GM19043 (cell line): ENCODE measurements around the gene FUBP1.
"Not testable (repeated sequence)": the region's sequence is repeated elsewhere in the genome, so short reads cannot be mapped to it uniquely, and the experiment has no call there.

Experiments
- ATAC-seq: cut with Tn5 transposase; IDR thresholded peaks from one replicate; pipeline ENCODE4 v1.9.1; 2021; ENCODE audit warnings: low read depth; ENCODE audit not compliant: unreplicated experiment

FUBP1 gene

GRCh38 chr1:77978969-77979876 is at the start of gene FUBP1:
Gene FUBP1 (minus strand): TSS chr1:77979072. CDS start chr1:77979004, 68 bp downstream.
- peak; percentile 70 for ATAC-seq

- ATAC-seq: not testable (repeated sequence)
These were observed 42.3 kb upstream of the FUBP1 start for GRCh38 chr1:78021134-78021533.

GRCh38 chr1:78019024-78019423 is 40.2 kb upstream of the FUBP1 start:
- no peak for ATAC-seq

- no peak for ATAC-seq
These were observed 36.3 kb upstream of the FUBP1 start for GRCh38 chr1:78015148-78015547.

- no peak for ATAC-seq
These were observed 32.2 kb upstream of the FUBP1 start for GRCh38 chr1:78011050-78011449.

- no peak for ATAC-seq
These were observed 31.0 kb upstream of the FUBP1 start for GRCh38 chr1:78009836-78010235.

- no peak for ATAC-seq
These were observed 30.4 kb upstream of the FUBP1 start for GRCh38 chr1:78009276-78009675.

- no peak for ATAC-seq
These were observed 28.9 kb upstream of the FUBP1 start for GRCh38 chr1:78007677-78008341.

GRCh38 chr1:78006521-78006920 is 27.6 kb upstream of the FUBP1 start:
- no peak for ATAC-seq

- ATAC-seq: no peak
These were observed 26.9 kb upstream of the FUBP1 start for GRCh38 chr1:78005755-78006154.

GRCh38 chr1:78005448-78005722 is 26.5 kb upstream of the FUBP1 start:
- ATAC-seq: no peak

GRCh38 chr1:78004719-78005447 is 26.0 kb upstream of the FUBP1 start, which contains the start of gene DNAJB4:
Gene DNAJB4 (plus strand): TSS chr1:78004939. CDS start chr1:78005111, 172 bp downstream.
- ATAC-seq: peak; percentile 98

- peak; percentile 32 for ATAC-seq
These were observed 25.2 kb upstream of the FUBP1 start for GRCh38 chr1:78003882-78004718.

GRCh38 chr1:78003070-78003746 is 24.3 kb upstream of the FUBP1 start:
- ATAC-seq: no peak

GRCh38 chr1:78000536-78000935 is 21.7 kb upstream of the FUBP1 start:
- ATAC-seq: not testable (repeated sequence)

- no peak for ATAC-seq
These were observed 17.9 kb upstream of the FUBP1 start for GRCh38 chr1:77996734-77997133.

GRCh38 chr1:77994117-77994705 is 15.3 kb upstream of the FUBP1 start:
- ATAC-seq: no peak

- ATAC-seq: no peak
These were observed 12.8 kb upstream of the FUBP1 start for GRCh38 chr1:77991638-77992037.

- no peak for ATAC-seq
These were observed 11.8 kb upstream of the FUBP1 start for GRCh38 chr1:77990629-77991204.
